ENCODE results near the gene PRMT2.

DNA sequence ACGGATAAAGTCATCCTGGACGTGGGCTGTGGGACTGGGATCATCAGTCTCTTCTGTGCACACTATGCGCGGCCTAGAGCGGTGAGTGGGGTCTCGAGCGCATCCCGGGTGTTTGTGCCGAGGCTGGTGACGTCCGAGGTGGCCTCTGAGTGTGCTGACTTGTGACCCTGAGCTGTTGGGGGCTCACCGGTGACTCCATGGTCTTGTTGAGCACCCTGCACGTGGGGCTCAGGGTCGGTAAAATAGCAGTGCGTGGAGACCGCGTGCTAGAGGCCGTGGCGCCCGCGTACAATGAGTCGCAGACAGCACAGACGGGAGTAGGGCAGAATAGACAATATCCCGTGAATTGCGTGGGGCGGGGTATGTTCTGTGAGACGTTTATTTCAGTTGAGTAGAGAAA is 13.1 kb downstream of the PRMT2 start:
- TF ChIP-seq, protein P1, sequence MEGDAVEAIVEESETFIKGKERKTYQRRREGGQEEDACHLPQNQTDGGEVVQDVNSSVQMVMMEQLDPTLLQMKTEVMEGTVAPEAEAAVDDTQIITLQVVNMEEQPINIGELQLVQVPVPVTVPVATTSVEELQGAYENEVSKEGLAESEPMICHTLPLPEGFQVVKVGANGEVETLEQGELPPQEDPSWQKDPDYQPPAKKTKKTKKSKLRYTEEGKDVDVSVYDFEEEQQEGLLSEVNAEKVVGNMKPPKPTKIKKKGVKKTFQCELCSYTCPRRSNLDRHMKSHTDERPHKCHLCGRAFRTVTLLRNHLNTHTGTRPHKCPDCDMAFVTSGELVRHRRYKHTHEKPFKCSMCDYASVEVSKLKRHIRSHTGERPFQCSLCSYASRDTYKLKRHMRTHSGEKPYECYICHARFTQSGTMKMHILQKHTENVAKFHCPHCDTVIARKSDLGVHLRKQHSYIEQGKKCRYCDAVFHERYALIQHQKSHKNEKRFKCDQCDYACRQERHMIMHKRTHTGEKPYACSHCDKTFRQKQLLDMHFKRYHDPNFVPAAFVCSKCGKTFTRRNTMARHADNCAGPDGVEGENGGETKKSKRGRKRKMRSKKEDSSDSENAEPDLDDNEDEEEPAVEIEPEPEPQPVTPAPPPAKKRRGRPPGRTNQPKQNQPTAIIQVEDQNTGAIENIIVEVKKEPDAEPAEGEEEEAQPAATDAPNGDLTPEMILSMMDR (IDR thresholded peaks at IDR 0.05), result no peak
- no peak for TF ChIP-seq POLR2A (IDR thresholded peaks at IDR 0.05; ENCODE audit: low read length)
- TF ChIP-seq TP53 (CRISPR knock-in tag; IDR thresholded peaks at IDR 0.05), result no peak
- no peak for TF ChIP-seq MAFK (IDR thresholded peaks at IDR 0.05; ENCODE audit: partially characterized antibody)
- TF ChIP-seq, protein P2, sequence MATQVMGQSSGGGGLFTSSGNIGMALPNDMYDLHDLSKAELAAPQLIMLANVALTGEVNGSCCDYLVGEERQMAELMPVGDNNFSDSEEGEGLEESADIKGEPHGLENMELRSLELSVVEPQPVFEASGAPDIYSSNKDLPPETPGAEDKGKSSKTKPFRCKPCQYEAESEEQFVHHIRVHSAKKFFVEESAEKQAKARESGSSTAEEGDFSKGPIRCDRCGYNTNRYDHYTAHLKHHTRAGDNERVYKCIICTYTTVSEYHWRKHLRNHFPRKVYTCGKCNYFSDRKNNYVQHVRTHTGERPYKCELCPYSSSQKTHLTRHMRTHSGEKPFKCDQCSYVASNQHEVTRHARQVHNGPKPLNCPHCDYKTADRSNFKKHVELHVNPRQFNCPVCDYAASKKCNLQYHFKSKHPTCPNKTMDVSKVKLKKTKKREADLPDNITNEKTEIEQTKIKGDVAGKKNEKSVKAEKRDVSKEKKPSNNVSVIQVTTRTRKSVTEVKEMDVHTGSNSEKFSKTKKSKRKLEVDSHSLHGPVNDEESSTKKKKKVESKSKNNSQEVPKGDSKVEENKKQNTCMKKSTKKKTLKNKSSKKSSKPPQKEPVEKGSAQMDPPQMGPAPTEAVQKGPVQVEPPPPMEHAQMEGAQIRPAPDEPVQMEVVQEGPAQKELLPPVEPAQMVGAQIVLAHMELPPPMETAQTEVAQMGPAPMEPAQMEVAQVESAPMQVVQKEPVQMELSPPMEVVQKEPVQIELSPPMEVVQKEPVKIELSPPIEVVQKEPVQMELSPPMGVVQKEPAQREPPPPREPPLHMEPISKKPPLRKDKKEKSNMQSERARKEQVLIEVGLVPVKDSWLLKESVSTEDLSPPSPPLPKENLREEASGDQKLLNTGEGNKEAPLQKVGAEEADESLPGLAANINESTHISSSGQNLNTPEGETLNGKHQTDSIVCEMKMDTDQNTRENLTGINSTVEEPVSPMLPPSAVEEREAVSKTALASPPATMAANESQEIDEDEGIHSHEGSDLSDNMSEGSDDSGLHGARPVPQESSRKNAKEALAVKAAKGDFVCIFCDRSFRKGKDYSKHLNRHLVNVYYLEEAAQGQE (IDR thresholded peaks at IDR 0.05), result no peak
- TF ChIP-seq HOXA7 (CRISPR knock-in tag; IDR thresholded peaks at IDR 0.05), result no peak
- no peak for TF ChIP-seq NFE2L2 (conservative IDR thresholded peaks at IDR 0.05; ENCODE audit: low read length)
- no peak for TF ChIP-seq RARB (CRISPR knock-in tag; IDR thresholded peaks at IDR 0.05)
- TF ChIP-seq PHF8 (IDR thresholded peaks at IDR 0.05; ENCODE audit: borderline replicate concordance, low read depth), result no peak
- no peak for TF ChIP-seq BHLHE40 (IDR thresholded peaks at IDR 0.05; ENCODE audit: low read depth, low read length)
- no peak for TF ChIP-seq ESRRA (IDR thresholded peaks at IDR 0.05; ENCODE audit: borderline replicate concordance, low read length)
- TF ChIP-seq, protein P3, sequence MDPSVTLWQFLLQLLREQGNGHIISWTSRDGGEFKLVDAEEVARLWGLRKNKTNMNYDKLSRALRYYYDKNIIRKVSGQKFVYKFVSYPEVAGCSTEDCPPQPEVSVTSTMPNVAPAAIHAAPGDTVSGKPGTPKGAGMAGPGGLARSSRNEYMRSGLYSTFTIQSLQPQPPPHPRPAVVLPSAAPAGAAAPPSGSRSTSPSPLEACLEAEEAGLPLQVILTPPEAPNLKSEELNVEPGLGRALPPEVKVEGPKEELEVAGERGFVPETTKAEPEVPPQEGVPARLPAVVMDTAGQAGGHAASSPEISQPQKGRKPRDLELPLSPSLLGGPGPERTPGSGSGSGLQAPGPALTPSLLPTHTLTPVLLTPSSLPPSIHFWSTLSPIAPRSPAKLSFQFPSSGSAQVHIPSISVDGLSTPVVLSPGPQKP (IDR thresholded peaks at IDR 0.05; ENCODE audit: low read depth, low read length), result no peak
- TF ChIP-seq, protein P4, sequence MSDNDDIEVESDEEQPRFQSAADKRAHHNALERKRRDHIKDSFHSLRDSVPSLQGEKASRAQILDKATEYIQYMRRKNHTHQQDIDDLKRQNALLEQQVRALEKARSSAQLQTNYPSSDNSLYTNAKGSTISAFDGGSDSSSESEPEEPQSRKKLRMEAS (IDR thresholded peaks at IDR 0.05), result no peak
- no peak for TF ChIP-seq CBX2 (IDR thresholded peaks at IDR 0.05; ENCODE audit: borderline replicate concordance, low read depth)

All from A549 (cell line).